ENCODE data around the gene B4GALT3. TPM values are rescaled to one million over a fixed set of nuclear protein-coding genes. Genes with fewer than 3 reads are reported as not detected.

B4GALT3 gene
- total RNA-seq, 1 donor from 2014 or later = 23.0 TPM

DNA sequence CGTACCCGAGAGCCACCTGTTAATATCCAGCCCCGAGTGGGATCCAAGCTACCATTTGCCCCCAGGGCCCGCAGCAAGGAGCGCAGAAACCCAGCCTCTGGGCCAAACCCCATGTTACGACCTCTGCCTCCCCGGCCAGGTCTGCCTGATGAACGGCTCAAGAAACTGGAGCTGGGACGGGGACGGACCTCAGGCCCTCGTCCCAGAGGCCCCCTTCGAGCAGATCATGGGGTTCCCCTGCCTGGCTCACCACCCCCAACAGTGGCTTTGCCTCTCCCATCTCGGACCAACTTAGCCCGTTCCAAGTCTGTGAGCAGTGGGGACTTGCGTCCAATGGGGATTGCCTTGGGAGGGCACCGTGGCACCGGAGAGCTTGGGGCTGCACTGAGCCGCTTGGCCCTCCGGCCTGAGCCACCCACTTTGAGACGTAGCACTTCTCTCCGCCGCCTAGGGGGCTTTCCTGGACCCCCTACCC lies 16.6 kb downstream of the B4GALT3 start:
- H3K9me3 Mint-ChIP-seq (ENCODE audit: low read depth) = no peaks in the 10 kb centered on the region
- peak overlapping the region; percentile 79 for H3K4me3 Mint-ChIP-seq (ENCODE audit: unreplicated experiment)
- peaks cover 39% of the 10 kb centered on the region for H3K4me1 Mint-ChIP-seq (ENCODE audit: low read depth)
- TF ChIP-seq, protein P1, sequence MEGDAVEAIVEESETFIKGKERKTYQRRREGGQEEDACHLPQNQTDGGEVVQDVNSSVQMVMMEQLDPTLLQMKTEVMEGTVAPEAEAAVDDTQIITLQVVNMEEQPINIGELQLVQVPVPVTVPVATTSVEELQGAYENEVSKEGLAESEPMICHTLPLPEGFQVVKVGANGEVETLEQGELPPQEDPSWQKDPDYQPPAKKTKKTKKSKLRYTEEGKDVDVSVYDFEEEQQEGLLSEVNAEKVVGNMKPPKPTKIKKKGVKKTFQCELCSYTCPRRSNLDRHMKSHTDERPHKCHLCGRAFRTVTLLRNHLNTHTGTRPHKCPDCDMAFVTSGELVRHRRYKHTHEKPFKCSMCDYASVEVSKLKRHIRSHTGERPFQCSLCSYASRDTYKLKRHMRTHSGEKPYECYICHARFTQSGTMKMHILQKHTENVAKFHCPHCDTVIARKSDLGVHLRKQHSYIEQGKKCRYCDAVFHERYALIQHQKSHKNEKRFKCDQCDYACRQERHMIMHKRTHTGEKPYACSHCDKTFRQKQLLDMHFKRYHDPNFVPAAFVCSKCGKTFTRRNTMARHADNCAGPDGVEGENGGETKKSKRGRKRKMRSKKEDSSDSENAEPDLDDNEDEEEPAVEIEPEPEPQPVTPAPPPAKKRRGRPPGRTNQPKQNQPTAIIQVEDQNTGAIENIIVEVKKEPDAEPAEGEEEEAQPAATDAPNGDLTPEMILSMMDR (IDR thresholded peaks at IDR 0.05) = no peak
- no peaks in the 10 kb centered on the region for H3K27me3 Mint-ChIP-seq (ENCODE audit: low read depth)
- H3K36me3 Mint-ChIP-seq (ENCODE audit: low read depth) = peaks cover 13% of the 10 kb centered on the region
- DNase-seq (ENCODE audit: low spot score) = no peak
- peak overlapping the region; percentile 41 for H3K27ac Mint-ChIP-seq (ENCODE audit: unreplicated experiment)

DNA sequence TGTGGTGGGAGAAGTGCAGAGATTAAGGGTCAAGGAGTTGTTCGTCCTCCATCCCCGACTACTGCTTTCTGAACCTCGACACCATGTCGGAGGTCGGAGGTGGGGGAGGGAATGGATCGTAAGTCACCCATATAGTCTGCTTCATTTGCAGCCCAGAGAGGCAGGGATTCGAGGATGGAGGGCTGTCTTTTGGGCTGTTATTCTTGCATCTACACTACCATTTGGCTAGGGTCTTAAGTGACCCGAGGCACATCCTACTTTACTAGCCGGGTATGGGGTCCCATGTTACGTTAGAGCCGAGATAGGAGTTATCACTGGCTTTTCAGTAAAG lies 17.4 kb downstream of the B4GALT3 start:
- peak overlapping the region; percentile 79 for H3K4me3 Mint-ChIP-seq (ENCODE audit: unreplicated experiment)
- H3K27me3 Mint-ChIP-seq (ENCODE audit: low read depth) = no peaks in the 10 kb centered on the region
- H3K27ac Mint-ChIP-seq (ENCODE audit: unreplicated experiment) = peak overlapping the region; percentile 86
- peaks cover 14% of the 10 kb centered on the region for H3K36me3 Mint-ChIP-seq (ENCODE audit: low read depth)
- no peaks in the 10 kb centered on the region for H3K9me3 Mint-ChIP-seq (ENCODE audit: low read depth)
- TF ChIP-seq, protein P1 (IDR thresholded peaks at IDR 0.05) = no peak
- H3K4me1 Mint-ChIP-seq (ENCODE audit: low read depth) = peaks cover 39% of the 10 kb centered on the region
- DNase-seq (ENCODE audit: low spot score) = no peak

DNA sequence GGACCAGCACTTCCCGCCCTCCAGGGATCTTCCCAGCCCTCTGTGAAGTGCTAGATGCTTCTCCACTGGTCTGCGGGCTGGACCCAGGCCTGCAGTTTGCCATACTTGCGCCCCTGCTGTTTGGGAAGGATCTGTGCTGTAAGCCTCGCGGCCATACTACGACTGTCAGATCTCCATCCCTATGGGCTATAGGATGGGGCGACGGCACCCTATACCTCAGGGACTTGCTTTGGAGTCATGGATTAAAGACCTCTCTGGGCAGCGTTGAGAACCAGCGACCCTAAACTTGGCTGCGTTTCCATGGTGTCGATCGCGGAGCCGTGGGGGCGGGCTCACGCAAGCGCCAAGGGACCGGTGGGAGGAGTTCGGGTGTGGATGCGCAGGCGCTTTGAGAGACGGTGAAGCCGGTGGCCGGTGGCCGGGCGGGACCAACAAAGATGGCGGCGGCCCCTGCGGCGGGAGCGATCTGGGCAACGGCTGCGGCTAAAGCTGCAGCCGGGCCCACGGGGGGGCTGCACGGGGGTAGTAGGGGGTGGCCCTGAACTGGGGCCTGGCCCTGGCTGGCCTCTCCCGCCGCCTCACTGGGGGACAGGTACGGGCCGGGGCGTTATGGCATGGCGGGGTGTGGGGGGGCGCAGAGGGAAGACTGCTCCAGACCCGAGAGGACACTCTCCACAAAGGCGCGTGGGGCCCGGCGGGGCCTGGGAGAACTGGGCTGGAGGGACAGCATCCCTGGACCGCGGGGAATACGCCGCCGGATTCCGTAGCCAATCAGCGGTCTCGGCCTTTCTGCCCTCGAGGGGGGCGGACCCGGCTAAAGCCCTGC lies 18.0 kb downstream of the B4GALT3 start, which contains the start of gene USP21:
TSS of gene USP21 (plus strand) at position 414 of the 826 bp plus-strand sequence. CDS start 1,141 bp downstream, outside the sequence.
- Mint-ChIP-seq H3K4me1 (ENCODE audit: low read depth) (peaks cover 44% of the 10 kb centered on the region), H3K27me3 (ENCODE audit: low read depth) (no peaks in the 10 kb centered on the region), H3K4me3 (ENCODE audit: unreplicated experiment) (peak within 1 kb of the TSS; percentile 79), H3K27ac (ENCODE audit: unreplicated experiment) (peak within 1 kb of the TSS; percentile 86), H3K9me3 (ENCODE audit: low read depth) (no peaks in the 10 kb centered on the region), H3K36me3 (ENCODE audit: low read depth) (peaks cover 14% of the 10 kb centered on the region)
- TF ChIP-seq, protein P1 (IDR thresholded peaks at IDR 0.05) = peak; percentile 60
- DNase-seq (ENCODE audit: low spot score) = peak; percentile 98

- Mint-ChIP-seq H3K4me3 (ENCODE audit: unreplicated experiment) (peak overlapping the region; percentile 79), H3K27ac (ENCODE audit: unreplicated experiment) (peak overlapping the region; percentile 86), H3K36me3 (ENCODE audit: low read depth) (peaks cover 13% of the 10 kb centered on the region), H3K27me3 (ENCODE audit: low read depth) (no peaks in the 10 kb centered on the region), H3K4me1 (ENCODE audit: low read depth) (peaks cover 44% of the 10 kb centered on the region), H3K9me3 (ENCODE audit: low read depth) (no peaks in the 10 kb centered on the region)
- no peak for DNase-seq (ENCODE audit: low spot score)
- TF ChIP-seq, protein P1 (IDR thresholded peaks at IDR 0.05) = no peak
These were observed 18.8 kb downstream of the B4GALT3 start for GRCh38 chr1:161158316-161159010.

DNA sequence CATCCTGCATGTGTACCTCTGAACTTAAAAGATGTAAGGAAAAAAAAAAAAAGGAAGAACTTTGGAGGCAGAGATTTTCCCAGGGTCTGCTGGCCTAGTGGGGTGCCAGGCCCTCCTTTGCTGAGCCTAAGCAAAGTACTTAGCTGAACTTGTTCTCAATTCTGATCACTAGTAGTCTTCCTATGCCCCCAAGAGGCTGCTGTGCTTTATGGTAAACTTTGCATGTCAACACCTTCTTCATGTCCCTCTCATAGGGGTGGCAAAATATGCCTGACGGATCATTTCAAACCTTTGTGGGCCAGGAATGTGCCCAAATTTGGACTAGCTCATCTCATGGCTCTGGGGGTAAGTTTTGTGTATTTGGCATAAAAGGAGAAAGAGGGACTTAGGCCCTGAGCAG lies 19.4 kb downstream of the B4GALT3 start:
- peaks cover 8% of the 10 kb centered on the region for H3K36me3 Mint-ChIP-seq (ENCODE audit: low read depth)
- H3K27me3 Mint-ChIP-seq (ENCODE audit: low read depth) = no peaks in the 10 kb centered on the region
- H3K4me3 Mint-ChIP-seq (ENCODE audit: unreplicated experiment) = no peak overlapping the region
- no peaks in the 10 kb centered on the region for H3K9me3 Mint-ChIP-seq (ENCODE audit: low read depth)
- no peak for DNase-seq (ENCODE audit: low spot score)
- TF ChIP-seq, protein P1 (IDR thresholded peaks at IDR 0.05) = no peak
- peaks cover 48% of the 10 kb centered on the region for H3K4me1 Mint-ChIP-seq (ENCODE audit: low read depth)
- H3K27ac Mint-ChIP-seq (ENCODE audit: unreplicated experiment) = peak overlapping the region; percentile 14

Data from chondrocyte (in vitro differentiated cells).